IPS-11a (cell line): ENCODE results near the gene AKAP6.
"Not testable (repeated sequence)": the region's sequence is repeated elsewhere in the genome, so short reads cannot be mapped to it uniquely, and the experiment has no call there.

Experiments used
- H3K4me3 ChIP-seq: one replicate; pipeline ENCODE4 v1.5.1; 2013; ENCODE audit warnings: low read depth, low read length, control low read depth

AKAP6 gene

DNA sequence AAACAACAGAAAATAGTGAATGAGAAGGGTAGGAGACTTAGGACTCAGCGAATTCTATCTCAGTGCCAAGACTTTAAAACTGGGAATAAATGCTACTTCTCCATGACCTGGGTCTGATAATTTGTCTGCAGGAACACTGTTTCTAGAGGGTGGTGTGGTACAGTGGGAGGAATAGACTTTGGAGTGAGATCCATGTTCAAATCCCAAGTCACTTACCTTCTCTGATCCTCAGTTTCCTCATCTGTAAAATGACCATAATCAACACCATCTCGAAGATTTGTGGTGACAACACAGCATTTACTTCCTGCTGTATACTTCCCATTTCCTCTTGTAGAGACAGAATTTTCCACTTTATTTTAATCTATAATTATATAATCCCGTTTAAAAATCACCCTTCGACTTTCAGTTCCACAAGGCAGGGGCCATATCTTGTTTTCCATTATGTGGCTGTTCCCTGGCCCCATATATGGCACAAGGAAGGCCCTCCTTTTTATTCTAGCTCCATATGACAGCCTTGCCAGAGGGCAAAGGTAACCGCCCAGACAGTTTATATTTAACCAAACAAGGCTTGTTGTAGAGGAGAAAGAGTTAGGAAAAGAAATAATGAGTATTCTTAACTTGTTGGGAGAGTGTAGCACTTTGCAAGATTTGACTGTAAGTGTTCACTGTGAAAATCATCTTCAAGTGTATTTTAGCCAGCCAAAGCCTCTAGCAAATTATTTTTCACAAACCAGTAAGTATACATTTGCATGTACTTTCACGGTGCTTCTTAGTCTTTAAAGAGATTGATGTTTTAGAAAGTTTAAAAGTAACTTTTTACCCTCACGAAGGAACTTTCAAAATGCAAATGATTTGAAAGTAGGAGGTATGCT, 243.1 kb downstream of the AKAP6 start:
- no peak overlapping the region for H3K4me3 ChIP-seq

DNA sequence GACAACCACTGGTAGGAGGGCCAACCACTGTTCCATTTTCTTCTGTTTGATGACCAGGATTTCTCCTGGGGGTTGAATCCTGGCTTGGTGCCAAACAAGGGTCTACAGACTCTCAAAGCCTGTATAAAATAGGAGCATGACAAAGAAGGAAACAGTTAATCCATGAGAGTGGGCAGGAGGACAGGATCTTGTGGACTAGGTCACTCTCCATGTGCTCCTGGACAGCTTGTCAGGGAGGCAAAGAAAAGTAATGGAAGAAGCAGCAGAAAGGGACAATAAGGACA, 243.7 kb downstream of the AKAP6 start:
- no peak overlapping the region for H3K4me3 ChIP-seq

DNA sequence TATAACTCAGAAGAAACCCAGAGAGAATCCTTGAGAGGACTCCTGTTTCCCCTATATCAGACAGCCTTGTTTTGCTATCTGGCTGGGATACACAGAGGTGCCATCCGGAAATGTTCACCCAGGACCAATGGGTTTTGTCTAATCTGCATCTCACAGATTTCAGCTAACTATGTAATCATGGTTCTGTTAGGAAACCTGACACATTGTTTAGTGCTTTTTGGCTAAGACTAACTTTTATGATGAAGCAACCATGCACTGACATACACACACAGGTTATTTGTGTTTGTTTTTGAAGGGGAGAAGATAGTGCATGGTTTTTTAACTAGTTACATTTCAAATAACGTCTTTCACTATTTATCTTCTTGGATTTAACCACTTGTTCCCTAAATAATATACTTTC, 245.2 kb downstream of the AKAP6 start:
- no peak overlapping the region for H3K4me3 ChIP-seq

DNA sequence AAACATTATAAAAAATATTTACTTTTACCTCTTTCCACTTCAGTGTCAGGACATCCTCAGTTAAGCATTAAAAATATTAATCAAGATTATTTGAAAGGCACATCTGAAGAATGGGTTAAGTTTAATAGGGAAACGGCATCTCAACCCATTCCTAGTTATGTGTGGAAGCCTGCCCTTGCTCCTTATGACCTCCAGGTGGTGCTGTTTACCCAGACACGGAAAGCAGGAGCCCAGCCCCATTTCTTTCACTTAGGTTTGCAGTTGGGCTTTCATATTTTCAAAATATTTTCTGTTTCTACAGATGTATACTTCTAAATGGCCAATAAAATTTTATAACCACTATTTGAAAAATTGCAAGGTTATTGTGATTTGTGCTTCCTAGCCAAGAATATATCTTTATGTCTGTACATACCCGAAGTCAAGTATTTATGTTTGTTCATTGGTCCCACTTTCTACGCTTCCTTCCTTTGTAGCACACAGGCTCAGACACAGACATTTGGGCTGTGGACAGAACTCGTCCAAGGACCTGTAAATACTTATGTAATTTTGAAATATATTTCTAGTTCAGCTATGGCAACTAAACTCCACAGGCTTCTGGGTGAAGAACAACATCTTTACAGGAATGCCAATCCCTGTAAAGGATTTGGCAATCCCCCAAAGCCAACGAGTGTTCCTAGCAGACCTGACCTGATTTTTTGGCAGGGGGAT, 247.1 kb downstream of the AKAP6 start:
- no peak overlapping the region for H3K4me3 ChIP-seq

DNA sequence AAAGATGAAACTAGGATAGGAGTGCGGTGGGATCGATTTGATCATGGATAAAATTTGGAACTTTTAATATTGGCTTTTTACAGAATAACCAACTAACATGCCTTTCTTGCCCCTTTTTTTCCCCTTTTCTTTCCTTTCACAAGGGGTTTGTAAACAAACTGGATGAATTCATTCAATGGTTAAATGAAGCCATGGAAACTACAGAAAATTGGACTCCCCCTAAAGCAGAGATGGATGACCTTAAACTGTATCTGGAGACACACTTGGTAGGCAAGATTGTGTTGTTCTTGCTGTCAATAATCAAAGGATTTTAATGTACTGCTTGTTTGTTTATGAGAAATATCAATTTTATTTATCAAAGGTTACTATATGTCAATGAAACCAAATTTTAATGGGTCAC, 247.9 kb downstream of the AKAP6 start:
- no peak overlapping the region for H3K4me3 ChIP-seq

DNA sequence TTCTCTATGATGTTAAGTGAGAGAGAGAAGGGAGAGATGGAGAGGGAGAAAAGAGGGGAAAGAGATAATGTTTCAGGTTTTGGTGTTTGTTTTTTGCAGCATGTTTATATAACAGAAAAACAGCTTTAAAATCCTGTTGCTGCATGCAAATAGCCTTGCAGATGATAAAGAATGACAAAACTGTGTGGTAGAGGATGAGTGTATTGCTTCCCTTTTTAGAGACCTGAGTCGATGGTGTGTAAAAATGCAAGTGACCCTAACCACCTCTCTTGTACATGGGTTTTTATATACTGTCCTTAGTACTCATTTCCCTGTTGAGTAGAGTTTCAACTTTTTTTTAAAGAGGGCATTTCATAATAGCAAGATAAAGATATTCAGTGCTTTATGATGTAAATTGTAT, 249.1 kb downstream of the AKAP6 start:
- no peak overlapping the region for H3K4me3 ChIP-seq

DNA sequence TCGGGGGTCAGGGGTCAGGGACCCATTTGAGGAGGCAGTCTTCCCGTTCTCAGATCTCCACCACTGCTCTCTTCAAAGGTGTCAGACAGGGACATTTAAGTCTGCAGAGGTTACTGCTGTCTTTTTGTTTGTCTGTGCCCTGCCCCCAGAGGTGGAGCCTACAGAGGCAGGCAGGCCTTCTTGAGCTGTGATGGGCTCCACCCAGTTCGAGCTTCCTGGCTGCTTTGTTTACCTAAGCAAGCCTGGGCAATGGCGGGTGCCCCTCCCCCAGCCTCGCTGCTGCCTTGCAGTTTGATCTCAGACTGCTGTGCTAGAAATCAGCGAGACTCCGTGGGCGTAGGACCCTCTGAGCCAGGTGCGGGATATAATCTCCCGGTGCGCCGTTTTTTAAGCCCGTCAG, 254.3 kb downstream of the AKAP6 start:
- H3K4me3 ChIP-seq: not testable (repeated sequence)

DNA sequence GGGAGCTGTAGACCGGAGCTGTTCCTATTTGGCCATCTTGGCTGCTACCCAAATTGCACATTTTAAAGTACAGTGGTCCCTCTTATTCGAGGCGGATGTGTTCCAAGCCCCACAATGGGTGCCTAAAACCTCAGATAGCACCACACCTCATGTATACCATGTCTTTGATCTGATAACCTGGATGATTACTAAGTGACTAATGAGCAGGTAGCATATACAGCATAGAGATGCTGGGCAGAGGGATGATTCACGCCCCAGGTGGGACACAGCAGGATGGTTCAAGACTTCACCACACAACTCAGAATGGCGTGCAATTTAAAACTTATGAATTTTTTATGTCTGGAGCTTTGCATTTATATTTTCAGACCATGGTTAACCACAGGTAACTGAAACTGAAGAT, 255.0 kb downstream of the AKAP6 start:
- no peak overlapping the region for H3K4me3 ChIP-seq

DNA sequence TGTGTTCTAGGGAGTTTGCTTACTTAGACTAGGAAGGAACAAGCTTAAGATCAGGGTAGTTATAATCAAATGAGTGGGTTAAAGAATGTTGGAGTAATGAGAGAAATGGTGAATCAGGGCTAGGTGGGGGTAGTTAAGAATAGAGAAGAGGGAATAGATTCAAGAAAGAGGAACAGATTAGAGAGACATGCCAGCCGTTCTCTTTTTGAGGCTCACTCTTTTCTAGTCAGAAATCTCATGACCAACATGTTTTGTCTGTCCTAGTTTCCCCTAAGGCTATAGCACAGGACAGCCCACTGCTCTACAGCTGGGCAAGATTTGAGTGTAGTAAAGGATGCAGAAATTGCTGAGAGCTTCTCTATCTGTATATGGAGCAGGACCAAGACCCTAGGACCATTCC, 258.4 kb downstream of the AKAP6 start:
- no peak overlapping the region for H3K4me3 ChIP-seq

DNA sequence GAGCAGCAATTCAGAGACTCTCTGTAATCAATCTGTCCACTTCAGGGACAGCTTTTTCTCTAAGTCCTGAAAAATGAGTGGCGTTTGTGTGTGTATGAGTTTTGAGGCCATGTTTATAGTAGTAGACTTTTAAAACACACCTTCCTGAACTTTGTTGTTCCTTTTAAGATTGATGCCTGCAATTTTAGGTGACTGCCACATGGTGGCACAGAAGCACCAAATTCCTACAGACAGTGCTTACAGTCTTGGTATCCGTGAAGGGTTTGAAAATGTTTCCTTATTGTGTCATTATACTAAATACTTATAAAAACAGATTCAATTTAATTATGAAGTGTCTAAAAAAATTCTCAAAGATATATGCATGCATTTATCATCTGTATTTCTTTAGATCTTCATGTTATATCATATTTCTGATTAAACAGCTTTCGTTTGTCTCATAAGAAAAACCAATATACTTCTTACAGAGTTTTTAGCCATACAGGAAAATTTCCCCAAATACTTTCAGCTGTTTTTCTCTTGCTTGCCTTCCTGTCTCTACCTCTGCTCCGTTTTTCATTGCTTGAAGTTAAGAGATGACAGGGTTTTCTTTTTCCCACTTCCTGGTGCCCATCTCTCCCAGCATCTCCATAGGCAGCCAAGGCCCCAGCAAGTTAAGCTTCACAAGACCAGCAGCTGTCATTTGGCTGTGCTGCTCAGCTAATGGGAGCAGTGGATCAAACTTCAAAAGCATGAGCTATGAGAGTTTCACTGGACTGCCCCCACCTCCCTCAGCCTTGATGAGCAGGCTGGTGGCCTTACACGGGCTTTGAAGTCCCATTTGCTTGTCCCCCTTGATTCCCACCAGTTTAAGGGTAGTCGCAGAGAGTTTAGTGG, 259.6 kb downstream of the AKAP6 start:
- H3K4me3 ChIP-seq: no peak overlapping the region

DNA sequence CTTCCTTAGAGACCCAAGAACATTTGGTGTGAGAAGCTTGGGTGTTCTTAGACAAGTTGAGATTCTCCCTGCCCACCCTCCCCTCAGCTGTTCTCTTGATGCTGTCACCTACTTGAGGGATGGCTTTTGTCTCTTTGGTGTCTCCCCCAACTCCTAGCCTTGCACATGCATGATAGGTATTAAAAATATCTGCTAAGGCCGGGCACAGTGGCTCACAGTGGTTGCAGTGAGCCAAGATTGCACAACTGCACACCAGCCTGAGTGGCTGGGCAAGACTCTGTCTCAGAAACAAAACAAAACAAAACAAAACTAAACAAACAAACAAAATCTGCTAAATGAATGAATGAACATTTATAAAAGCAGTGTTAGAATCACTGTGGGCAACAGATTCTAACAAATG, 261.1 kb downstream of the AKAP6 start:
- no peak overlapping the region for H3K4me3 ChIP-seq

DNA sequence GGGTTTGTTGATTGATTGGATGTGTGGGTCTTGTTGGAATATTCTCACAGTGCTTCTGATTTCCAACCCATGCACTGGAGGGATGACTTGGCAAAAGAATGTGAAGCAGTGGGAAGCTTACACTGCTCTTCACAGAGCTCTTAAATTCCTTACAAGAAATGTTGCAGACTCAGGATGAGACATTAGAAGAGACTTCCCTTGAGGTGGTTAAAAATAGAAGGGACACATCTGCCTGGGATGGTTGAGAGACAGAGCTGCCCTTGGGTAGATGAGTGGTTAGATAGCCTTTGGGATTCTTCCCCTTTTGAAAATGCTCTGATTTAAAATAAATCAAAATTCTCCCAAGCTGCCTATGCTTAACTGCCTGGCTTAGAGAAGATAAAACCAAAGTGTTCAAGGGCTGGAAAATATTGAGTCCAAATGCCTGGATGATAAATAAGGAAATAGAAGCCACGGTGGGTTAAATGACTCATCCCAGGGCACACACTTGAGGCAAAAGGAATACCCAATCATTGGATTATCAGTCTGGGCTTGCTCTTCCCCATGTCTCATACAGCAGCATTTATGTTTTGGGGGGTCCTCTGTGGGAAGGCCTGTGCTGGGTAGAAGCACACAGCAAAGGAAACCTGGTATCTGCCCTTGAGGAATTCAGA, 264.3 kb downstream of the AKAP6 start:
- no peak overlapping the region for H3K4me3 ChIP-seq

DNA sequence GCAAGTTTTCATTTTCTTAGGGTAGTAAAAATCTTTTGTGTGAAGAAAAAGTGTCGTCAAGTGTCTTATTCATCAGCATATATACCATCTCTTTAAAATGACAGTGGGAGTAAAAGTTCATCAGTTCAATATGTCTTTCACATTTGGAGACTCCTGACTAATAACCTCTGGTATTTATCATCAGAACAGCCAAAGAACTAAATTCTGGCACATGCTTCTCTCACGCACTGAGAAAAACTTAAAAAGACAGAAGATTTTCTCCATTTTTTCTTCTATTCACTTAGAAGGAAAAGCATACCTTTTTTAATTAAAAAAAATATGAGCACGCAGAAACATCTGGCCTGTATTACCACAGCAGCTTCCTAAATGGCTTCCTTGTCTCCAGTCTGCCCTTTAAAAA, 265.7 kb downstream of the AKAP6 start:
- no peak overlapping the region for H3K4me3 ChIP-seq

DNA sequence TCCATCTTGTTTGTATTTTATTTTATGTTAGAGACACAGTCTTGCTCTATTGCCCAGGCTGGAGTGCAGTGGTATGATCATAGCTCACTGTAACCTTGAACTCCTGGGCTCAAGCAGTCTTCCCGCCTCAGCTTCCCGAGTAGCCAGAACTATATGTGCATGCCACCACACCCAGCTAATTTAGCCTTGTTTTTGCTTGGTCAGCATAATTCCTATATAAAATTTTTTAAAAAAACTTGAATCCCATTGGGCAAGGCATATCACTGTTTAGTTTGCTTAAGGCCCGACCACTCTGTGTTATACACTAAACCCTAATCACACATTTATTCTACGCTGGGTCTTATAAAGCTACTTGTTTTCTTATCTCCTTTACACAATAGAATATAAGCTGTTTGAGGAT, 266.4 kb downstream of the AKAP6 start:
- H3K4me3 ChIP-seq: no peak overlapping the region

DNA sequence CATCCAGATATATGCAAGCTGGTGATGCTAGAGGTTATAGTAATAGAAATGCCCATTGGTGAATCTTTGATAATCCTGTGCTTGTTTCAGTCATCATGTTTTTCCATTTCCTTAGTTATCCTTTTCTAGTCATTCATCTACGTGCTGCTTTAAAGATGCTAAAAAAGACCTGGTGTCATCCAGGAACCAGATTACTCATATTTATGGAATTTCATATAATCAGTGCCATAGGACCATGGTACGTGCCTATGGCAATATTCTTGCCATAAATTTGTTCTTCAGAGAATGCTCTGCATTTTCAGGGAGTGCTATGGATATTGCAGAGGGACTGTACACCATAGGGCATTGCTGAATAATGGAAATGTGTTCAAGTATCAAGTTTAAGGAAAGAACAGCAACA, 267.3 kb downstream of the AKAP6 start:
- H3K4me3 ChIP-seq: no peak overlapping the region

DNA sequence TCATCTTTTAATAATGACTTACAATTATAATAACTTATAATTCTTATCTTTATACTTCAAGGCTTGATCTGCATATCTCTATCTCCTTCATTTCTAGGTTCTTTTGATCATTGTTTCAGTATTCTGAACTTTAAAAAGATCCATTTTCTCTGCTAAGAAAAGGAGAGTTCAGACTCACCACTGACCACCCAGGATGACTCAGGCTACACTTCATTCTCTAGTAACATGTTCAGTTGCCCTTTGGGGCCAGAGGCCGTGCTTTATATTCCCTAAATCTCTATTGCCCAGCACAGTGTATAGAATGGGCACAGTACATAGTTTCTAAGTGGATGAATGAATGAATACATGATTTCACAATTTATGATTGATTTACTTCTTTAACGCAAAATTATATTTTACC, 268.7 kb downstream of the AKAP6 start:
- H3K4me3 ChIP-seq: no peak overlapping the region

DNA sequence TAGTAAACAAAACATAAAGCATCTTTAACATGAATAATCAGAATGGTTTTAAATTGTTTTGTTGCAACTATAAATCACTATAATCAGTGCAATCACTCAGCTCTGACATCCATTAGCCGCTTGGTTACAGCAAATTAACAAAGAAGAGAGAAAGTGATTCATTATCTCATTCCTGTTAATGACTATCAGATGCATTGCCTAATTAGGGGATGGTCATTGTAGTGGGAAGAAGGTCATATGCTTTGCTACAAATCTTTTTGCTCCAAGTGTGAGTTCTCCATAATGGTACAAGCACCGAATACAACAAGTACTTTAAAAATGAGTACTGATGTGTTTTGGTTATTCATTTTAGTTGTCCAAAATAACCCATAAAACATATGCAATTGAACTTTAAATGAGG, 272.0 kb downstream of the AKAP6 start:
- H3K4me3 ChIP-seq: no peak overlapping the region

DNA sequence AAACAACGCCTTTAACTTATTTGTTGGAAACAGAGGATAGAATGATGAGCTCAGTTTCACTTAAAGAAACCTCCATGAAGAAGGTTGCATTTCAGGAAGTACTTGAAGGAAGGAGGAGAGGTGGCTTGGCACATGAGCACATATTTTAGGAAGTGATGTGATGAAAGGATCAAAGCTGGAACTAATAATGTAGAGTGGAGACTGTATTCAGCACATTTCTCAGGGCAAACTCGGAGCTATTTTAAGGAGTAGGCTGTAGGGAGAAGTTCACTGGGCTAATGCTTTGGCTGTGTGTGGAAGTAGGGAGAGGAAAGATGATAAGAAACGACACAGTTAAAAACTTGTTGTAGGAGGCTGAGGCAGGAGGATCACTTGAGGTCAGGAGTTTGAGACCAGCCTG, 272.8 kb downstream of the AKAP6 start:
- no peak overlapping the region for H3K4me3 ChIP-seq

DNA sequence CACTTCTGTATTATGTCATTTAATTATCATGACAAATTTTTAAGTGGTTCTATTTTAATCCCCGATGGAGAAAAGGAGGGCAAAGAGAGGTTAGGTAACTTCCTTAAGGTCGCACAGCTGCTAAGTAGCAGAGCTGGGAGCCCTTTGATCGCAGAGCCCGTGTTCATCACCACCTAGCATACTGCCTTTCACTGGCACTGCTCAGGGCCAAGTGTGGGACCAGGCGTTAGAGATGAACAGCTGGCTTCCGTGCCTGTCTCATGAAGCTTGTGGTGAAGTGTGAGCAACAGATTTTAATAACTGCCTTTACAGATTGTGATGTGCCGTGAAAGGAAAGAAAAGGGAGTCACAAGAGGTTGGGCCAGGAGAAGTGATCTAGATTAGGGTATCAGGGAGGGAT, 273.6 kb downstream of the AKAP6 start:
- H3K4me3 ChIP-seq: no peak overlapping the region

DNA sequence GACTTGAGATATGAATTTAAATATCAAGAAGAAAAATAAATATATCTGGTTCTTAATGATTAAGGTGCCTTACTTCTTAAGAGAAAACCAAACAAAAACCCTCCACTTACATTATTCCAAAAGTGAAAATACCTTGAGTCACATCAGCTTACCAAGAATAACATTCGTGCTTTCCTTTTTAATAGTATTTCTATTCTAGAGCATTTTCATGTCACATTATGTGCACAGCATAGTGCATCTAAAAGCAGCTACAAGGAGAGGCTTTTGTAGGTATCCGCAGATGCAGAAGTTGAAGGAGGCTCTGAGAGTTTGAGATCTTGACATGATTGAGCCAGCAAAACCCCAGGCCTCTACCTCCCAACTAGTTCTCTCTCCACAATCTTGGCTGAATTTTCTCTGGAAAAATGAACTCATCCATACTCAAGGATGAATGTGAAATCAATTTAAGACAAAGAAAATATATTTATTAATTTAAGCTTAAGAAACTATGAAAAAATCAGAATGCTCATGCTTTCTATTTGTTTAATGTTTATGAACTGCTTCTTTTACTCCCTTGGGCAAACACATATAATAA, 275.0 kb downstream of the AKAP6 start:
- no peak overlapping the region for H3K4me3 ChIP-seq

DNA sequence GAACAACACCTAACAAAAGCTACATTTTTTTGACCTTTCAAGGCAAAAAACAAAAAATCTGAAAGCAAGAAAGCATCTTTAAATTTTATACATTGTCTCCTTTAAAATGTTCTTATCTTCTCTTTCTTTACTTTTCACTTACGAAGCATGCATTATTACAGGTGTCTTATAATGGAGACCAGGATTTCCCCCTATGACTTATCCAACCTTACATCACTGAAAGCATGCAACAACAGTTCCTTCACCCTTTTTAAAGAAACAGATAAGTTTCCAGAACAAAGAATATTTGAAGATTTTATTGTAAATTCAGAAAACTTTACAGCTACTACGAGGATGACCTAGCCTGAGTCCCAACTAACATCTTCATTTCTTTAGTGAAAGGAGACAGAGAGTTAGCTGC, 277.2 kb downstream of the AKAP6 start:
- H3K4me3 ChIP-seq: no peak overlapping the region
